Loucy (cell line): Measurements from ENCODE around the gene HCK.

Experiments
- CTCF ChIP-seq: fragments of 200-600 bp; sonication (generic); conservative IDR thresholded peaks from 2 replicates; pipeline ENCODE4 v1.5.1; 2014; ENCODE audit warnings: mild to moderate bottlenecking, antibody characterized with exemption, low read length
- EZH2phosphoT487 ChIP-seq: fragments of 200-600 bp; IDR thresholded peaks from 2 replicates; pipeline ENCODE4 v1.6.1; 2018; ENCODE audit warnings: antibody characterized with exemption, mild to moderate bottlenecking, moderate library complexity, borderline replicate concordance

GRCh38 chr20:32013326-32013725, 38.7 kb upstream of the HCK start:
- TF ChIP-seq CTCF = no peak
- no peak for TF ChIP-seq EZH2phosphoT487
